ENCODE measurements around the gene CFC1B. TPM values are rescaled to one million over a fixed set of nuclear protein-coding genes. Genes with fewer than 3 reads are reported as not detected.
"Not testable (repeated sequence)": the region's sequence is repeated elsewhere in the genome, so short reads cannot be mapped to it uniquely, and the experiment has no call there.

Gene CFC1B
- total RNA-seq, 4 donors from 2014 or later, result not detected

GRCh38 chr2:130538271-130538670 lies 17.2 kb downstream of the CFC1B start:
- H3K36me3 ChIP-seq; DNase-seq (ENCODE audit: low spot score in 2 of 2); H3K27me3 ChIP-seq; H3K27ac ChIP-seq; H3K9me3 ChIP-seq; H3K4me3 ChIP-seq; H3K4me1 ChIP-seq: not testable (repeated sequence)
- WGBS, 2 donors, result no CpG with 5 or more reads among the region's 9 CpGs

- WGBS, 2 donors, result no CpG with 5 or more reads among the region's 4 CpGs
- H3K27me3 ChIP-seq; H3K4me3 ChIP-seq; H3K9me3 ChIP-seq; H3K36me3 ChIP-seq; H3K4me1 ChIP-seq; DNase-seq (ENCODE audit: low spot score in 2 of 2); H3K27ac ChIP-seq: not testable (repeated sequence)
Measured at GRCh38 chr2:130542789-130543188, 21.8 kb downstream of the CFC1B start.

- H3K36me3 ChIP-seq; H3K4me1 ChIP-seq; DNase-seq (ENCODE audit: low spot score in 2 of 2); H3K4me3 ChIP-seq; H3K27ac ChIP-seq; H3K27me3 ChIP-seq; H3K9me3 ChIP-seq: not testable (repeated sequence)
- WGBS, 2 donors, result no CpG with 5 or more reads among the region's 12 CpGs
Measured at GRCh38 chr2:130543785-130544528, 22.9 kb downstream of the CFC1B start.

GRCh38 chr2:130544978-130545377 lies 24.0 kb downstream of the CFC1B start:
- H3K27me3 ChIP-seq; DNase-seq (ENCODE audit: low spot score in 2 of 2); H3K36me3 ChIP-seq; H3K4me1 ChIP-seq; H3K27ac ChIP-seq; H3K4me3 ChIP-seq; H3K9me3 ChIP-seq: not testable (repeated sequence)
- WGBS, 2 donors, result no CpG with 5 or more reads among the region's 5 CpGs

GRCh38 chr2:130548418-130548817 lies 27.4 kb downstream of the CFC1B start:
- not testable (repeated sequence) for H3K36me3 ChIP-seq, H3K4me3 ChIP-seq
- WGBS, 2 donors, result no CpG with 5 or more reads among the region's 3 CpGs

GRCh38 chr2:130549475-130549874 lies 28.5 kb downstream of the CFC1B start:
- not testable (repeated sequence) for H3K27me3 ChIP-seq; H3K36me3 ChIP-seq; DNase-seq (ENCODE audit: low spot score in 2 of 2); H3K4me1 ChIP-seq; H3K4me3 ChIP-seq; H3K9me3 ChIP-seq; H3K27ac ChIP-seq
- WGBS, 2 donors, result no CpG with 5 or more reads among the region's 27 CpGs

More at GRCh38 chr2:130548418-130548817, 27.4 kb downstream of the CFC1B start:
- H3K9me3 ChIP-seq; H3K4me1 ChIP-seq; DNase-seq (ENCODE audit: low spot score in 2 of 2); H3K27me3 ChIP-seq; H3K27ac ChIP-seq: not testable (repeated sequence)

GRCh38 chr2:130554178-130554577 lies 33.2 kb downstream of the CFC1B start:
- not testable (repeated sequence) for DNase-seq (ENCODE audit: low spot score in 2 of 2); H3K27me3 ChIP-seq; H3K36me3 ChIP-seq; H3K4me3 ChIP-seq; H3K27ac ChIP-seq; H3K9me3 ChIP-seq; H3K4me1 ChIP-seq
- no CpG with 5 or more reads among the region's 4 CpGs for WGBS, 2 donors

GRCh38 chr2:130556441-130556840 lies 35.4 kb downstream of the CFC1B start:
- not testable (repeated sequence) for H3K4me3 ChIP-seq; H3K9me3 ChIP-seq; H3K36me3 ChIP-seq; H3K27me3 ChIP-seq; H3K27ac ChIP-seq; DNase-seq (ENCODE audit: low spot score in 2 of 2); H3K4me1 ChIP-seq
- WGBS, 2 donors, result no CpG with 5 or more reads among the region's 8 CpGs

- H3K27me3 ChIP-seq; H3K27ac ChIP-seq; H3K4me3 ChIP-seq; H3K4me1 ChIP-seq; DNase-seq (ENCODE audit: low spot score in 2 of 2); H3K36me3 ChIP-seq; H3K9me3 ChIP-seq: not testable (repeated sequence)
- WGBS, 2 donors, result no CpG with 5 or more reads among the region's 4 CpGs
Measured at GRCh38 chr2:130566165-130566564, 45.1 kb downstream of the CFC1B start.

- not testable (repeated sequence) for H3K4me3 ChIP-seq; DNase-seq (ENCODE audit: low spot score in 2 of 2); H3K27ac ChIP-seq; H3K27me3 ChIP-seq; H3K4me1 ChIP-seq; H3K36me3 ChIP-seq; H3K9me3 ChIP-seq
- no CpG with 5 or more reads among the region's 3 CpGs for WGBS, 2 donors
Measured at GRCh38 chr2:130571929-130572328, 50.9 kb downstream of the CFC1B start.

GRCh38 chr2:130574230-130574629 lies 53.2 kb downstream of the CFC1B start:
- H3K4me1 ChIP-seq; H3K9me3 ChIP-seq; DNase-seq (ENCODE audit: low spot score in 2 of 2); H3K36me3 ChIP-seq; H3K27ac ChIP-seq; H3K4me3 ChIP-seq; H3K27me3 ChIP-seq: not testable (repeated sequence)
- WGBS, 2 donors, result no CpG with 5 or more reads among the region's 13 CpGs

GRCh38 chr2:130576209-130576784 lies 55.3 kb downstream of the CFC1B start:
- H3K27me3 ChIP-seq; H3K9me3 ChIP-seq; H3K4me1 ChIP-seq; H3K4me3 ChIP-seq; H3K36me3 ChIP-seq; H3K27ac ChIP-seq; DNase-seq (ENCODE audit: low spot score in 2 of 2): not testable (repeated sequence)
- WGBS, 2 donors, result no CpG with 5 or more reads among the region's 8 CpGs

- not testable (repeated sequence) for H3K27me3 ChIP-seq; H3K4me1 ChIP-seq; H3K27ac ChIP-seq; H3K4me3 ChIP-seq; H3K36me3 ChIP-seq; DNase-seq (ENCODE audit: low spot score in 2 of 2); H3K9me3 ChIP-seq
- WGBS, 2 donors, result no CpG with 5 or more reads among the region's 4 CpGs
Measured at GRCh38 chr2:130577559-130577958, 56.5 kb downstream of the CFC1B start.
